WTC11 (cell line): ENCODE data around the gene FAR1.

Experiments
- ELF4 ChIP-seq: sonication (generic); formaldehyde crosslinking; IDR thresholded peaks from 2 replicates; pipeline ENCODE4 v1.8.1; 2022; ENCODE audit warnings: low read depth, mild to moderate bottlenecking, moderate library complexity, missing genetic modification reagents
- JUN ChIP-seq: sonication (generic); formaldehyde crosslinking; IDR thresholded peaks from 2 replicates; pipeline ENCODE4 v1.8.0; 2023; ENCODE audit warnings: mild to moderate bottlenecking, missing genetic modification reagents
- NR3C1 ChIP-seq: sonication (generic); formaldehyde crosslinking; conservative IDR thresholded peaks from 2 replicates; pipeline ENCODE4 v1.8.1; 2023; ENCODE audit warnings: low read depth, mild to moderate bottlenecking, missing genetic modification reagents
- ZNF138 ChIP-seq: sonication (generic); formaldehyde crosslinking; conservative IDR thresholded peaks from 2 replicates; pipeline ENCODE4 v1.8.1; 2022; ENCODE audit warnings: mild to moderate bottlenecking, moderate library complexity, missing genetic modification reagents
- ZNF232 ChIP-seq: sonication (generic); formaldehyde crosslinking; IDR thresholded peaks from 2 replicates; pipeline ENCODE4 v1.8.0; 2022; ENCODE audit warnings: mild to moderate bottlenecking, missing genetic modification reagents
- ZNF317 ChIP-seq: sonication (generic); formaldehyde crosslinking; IDR thresholded peaks from 2 replicates; pipeline ENCODE4 v1.8.1; 2023; ENCODE audit warnings: low read depth, mild to moderate bottlenecking, moderate library complexity, missing genetic modification reagents, borderline replicate concordance
- TF ChIP-seq, protein P1 (sequence below): sonication (generic); formaldehyde crosslinking; IDR thresholded peaks from 2 replicates; pipeline ENCODE4 v1.8.1; 2023; ENCODE audit warnings: mild to moderate bottlenecking, missing genetic modification reagents
- TF ChIP-seq, protein P2 (sequence below): fragments of 200-600 bp; IDR thresholded peaks from 2 replicates; pipeline ENCODE4 v1.8.0; 2022; ENCODE audit warnings: antibody characterized with exemption
- TF ChIP-seq, protein P3 (sequence below): sonication (generic); formaldehyde crosslinking; IDR thresholded peaks from 2 replicates; pipeline ENCODE4 v1.8.1; 2022; ENCODE audit warnings: missing genetic modification reagents, borderline replicate concordance
- TF ChIP-seq, protein P4 (sequence below): sonication (generic); formaldehyde crosslinking; conservative IDR thresholded peaks from 2 replicates; pipeline ENCODE4 v1.8.1; 2022; ENCODE audit warnings: mild to moderate bottlenecking, missing genetic modification reagents
- TF ChIP-seq, protein P5 (sequence below): sonication (generic); formaldehyde crosslinking; IDR thresholded peaks from 2 replicates; pipeline ENCODE4 v1.8.0; 2022; ENCODE audit warnings: missing genetic modification reagents

DNA sequence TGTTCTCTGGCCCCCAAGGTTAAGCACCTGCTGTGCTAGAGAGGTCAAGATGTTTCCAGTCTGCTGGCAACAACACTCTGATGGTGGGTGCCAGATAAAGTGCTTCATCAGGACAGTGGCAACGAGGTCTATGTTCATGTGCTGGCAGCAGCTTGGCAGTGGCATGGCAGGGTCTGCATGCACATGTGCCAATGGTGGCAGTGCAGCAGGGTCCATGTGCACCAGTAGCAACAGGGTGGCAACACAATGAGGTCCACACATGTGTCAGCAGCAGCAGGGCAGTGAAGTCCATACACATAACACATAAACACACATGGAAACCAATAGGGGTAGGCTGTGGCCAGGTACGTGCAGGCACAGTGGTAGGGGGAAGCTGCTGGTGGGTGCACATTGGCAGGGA lies 48.4 kb upstream of the FAR1 start:
- TF ChIP-seq, protein P1, sequence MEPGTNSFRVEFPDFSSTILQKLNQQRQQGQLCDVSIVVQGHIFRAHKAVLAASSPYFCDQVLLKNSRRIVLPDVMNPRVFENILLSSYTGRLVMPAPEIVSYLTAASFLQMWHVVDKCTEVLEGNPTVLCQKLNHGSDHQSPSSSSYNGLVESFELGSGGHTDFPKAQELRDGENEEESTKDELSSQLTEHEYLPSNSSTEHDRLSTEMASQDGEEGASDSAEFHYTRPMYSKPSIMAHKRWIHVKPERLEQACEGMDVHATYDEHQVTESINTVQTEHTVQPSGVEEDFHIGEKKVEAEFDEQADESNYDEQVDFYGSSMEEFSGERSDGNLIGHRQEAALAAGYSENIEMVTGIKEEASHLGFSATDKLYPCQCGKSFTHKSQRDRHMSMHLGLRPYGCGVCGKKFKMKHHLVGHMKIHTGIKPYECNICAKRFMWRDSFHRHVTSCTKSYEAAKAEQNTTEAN (CRISPR knock-in tag), result no peak
- TF ChIP-seq, protein P2, sequence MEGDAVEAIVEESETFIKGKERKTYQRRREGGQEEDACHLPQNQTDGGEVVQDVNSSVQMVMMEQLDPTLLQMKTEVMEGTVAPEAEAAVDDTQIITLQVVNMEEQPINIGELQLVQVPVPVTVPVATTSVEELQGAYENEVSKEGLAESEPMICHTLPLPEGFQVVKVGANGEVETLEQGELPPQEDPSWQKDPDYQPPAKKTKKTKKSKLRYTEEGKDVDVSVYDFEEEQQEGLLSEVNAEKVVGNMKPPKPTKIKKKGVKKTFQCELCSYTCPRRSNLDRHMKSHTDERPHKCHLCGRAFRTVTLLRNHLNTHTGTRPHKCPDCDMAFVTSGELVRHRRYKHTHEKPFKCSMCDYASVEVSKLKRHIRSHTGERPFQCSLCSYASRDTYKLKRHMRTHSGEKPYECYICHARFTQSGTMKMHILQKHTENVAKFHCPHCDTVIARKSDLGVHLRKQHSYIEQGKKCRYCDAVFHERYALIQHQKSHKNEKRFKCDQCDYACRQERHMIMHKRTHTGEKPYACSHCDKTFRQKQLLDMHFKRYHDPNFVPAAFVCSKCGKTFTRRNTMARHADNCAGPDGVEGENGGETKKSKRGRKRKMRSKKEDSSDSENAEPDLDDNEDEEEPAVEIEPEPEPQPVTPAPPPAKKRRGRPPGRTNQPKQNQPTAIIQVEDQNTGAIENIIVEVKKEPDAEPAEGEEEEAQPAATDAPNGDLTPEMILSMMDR, result no peak
- TF ChIP-seq ZNF317 (CRISPR knock-in tag), result no peak
- no peak for TF ChIP-seq ZNF138
- TF ChIP-seq, protein P3, sequence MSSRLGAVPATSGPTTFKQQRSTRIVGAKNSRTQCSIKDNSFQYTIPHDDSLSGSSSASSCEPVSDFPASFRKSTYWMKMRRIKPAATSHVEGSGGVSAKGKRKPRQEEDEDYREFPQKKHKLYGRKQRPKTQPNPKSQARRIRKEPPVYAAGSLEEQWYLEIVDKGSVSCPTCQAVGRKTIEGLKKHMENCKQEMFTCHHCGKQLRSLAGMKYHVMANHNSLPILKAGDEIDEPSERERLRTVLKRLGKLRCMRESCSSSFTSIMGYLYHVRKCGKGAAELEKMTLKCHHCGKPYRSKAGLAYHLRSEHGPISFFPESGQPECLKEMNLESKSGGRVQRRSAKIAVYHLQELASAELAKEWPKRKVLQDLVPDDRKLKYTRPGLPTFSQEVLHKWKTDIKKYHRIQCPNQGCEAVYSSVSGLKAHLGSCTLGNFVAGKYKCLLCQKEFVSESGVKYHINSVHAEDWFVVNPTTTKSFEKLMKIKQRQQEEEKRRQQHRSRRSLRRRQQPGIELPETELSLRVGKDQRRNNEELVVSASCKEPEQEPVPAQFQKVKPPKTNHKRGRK (CRISPR knock-in tag), result no peak
- no peak for TF ChIP-seq ELF4 (CRISPR knock-in tag)
- TF ChIP-seq, protein P4, sequence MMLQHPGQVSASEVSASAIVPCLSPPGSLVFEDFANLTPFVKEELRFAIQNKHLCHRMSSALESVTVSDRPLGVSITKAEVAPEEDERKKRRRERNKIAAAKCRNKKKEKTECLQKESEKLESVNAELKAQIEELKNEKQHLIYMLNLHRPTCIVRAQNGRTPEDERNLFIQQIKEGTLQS (CRISPR knock-in tag), result no peak
- no peak for TF ChIP-seq JUN (CRISPR knock-in tag)
- TF ChIP-seq ZNF232 (CRISPR knock-in tag), result no peak
- no peak for TF ChIP-seq NR3C1 (CRISPR knock-in tag)
- TF ChIP-seq, protein P5, sequence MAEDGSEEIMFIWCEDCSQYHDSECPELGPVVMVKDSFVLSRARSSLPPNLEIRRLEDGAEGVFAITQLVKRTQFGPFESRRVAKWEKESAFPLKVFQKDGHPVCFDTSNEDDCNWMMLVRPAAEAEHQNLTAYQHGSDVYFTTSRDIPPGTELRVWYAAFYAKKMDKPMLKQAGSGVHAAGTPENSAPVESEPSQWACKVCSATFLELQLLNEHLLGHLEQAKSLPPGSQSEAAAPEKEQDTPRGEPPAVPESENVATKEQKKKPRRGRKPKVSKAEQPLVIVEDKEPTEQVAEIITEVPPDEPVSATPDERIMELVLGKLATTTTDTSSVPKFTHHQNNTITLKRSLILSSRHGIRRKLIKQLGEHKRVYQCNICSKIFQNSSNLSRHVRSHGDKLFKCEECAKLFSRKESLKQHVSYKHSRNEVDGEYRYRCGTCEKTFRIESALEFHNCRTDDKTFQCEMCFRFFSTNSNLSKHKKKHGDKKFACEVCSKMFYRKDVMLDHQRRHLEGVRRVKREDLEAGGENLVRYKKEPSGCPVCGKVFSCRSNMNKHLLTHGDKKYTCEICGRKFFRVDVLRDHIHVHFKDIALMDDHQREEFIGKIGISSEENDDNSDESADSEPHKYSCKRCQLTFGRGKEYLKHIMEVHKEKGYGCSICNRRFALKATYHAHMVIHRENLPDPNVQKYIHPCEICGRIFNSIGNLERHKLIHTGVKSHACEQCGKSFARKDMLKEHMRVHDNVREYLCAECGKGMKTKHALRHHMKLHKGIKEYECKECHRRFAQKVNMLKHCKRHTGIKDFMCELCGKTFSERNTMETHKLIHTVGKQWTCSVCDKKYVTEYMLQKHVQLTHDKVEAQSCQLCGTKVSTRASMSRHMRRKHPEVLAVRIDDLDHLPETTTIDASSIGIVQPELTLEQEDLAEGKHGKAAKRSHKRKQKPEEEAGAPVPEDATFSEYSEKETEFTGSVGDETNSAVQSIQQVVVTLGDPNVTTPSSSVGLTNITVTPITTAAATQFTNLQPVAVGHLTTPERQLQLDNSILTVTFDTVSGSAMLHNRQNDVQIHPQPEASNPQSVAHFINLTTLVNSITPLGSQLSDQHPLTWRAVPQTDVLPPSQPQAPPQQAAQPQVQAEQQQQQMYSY (CRISPR knock-in tag), result no peak
